GM03348 (cell line): Measurements from ENCODE around the gene S1PR5.
A peak's percentile ranks its signal among the peaks of the same experiment; 100 is the strongest.

Source experiments
- DNase-seq: peaks from one replicate; pipeline ENCODE4 v3.0.0; 2012; ENCODE audit warnings: low spot score

The S1PR5 gene

GRCh38 chr19:10514211-10515145, 2.8 kb downstream of the S1PR5 start:
- DNase-seq = no peak

GRCh38 chr19:10513223-10513622, 4.0 kb downstream of the S1PR5 start:
- DNase-seq = no peak

- peak; percentile 55 for DNase-seq
These were observed 6.9 kb downstream of the S1PR5 start for GRCh38 chr19:10510301-10510802.

DNA sequence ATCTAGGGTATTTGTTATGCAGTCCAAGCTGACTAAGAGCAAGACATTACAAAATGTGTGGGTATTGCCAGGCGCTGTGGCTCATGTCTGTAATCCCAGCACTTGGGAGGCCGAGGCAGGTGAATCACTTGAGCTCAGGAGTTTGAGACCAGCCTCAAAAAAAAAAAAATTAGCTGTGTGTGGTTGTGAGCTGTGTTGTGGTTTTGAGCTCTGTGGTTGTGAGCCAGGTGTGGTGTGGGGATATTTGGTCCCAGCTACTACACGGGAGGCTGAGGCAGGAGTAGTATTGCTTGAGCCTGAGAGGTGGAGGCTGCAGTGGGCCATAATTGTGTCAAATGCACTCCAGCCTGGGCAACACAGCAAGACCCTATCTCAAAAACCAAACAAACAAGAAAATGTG, 8.5 kb downstream of the S1PR5 start:
- no peak for DNase-seq

GRCh38 chr19:10508036-10508435, 9.2 kb downstream of the S1PR5 start:
- no peak for DNase-seq

- DNase-seq = peak; percentile 79
These were observed 11.5 kb downstream of the S1PR5 start for GRCh38 chr19:10505583-10506229.

- DNase-seq = no peak
These were observed 14.1 kb downstream of the S1PR5 start, which contains the start of gene KEAP1 for GRCh38 chr19:10503002-10503789. KEAP1 (minus strand) TSS chr19:10503356; CDS start chr19:10500033, 3,323 bp downstream.

GRCh38 chr19:10502524-10503001, 14.7 kb downstream of the S1PR5 start:
- peak; percentile 96 for DNase-seq

- DNase-seq = peak; percentile 86
These were observed 15.2 kb downstream of the S1PR5 start for GRCh38 chr19:10501971-10502523.

- DNase-seq = no peak
These were observed 17.0 kb downstream of the S1PR5 start for GRCh38 chr19:10500247-10500592.

DNA sequence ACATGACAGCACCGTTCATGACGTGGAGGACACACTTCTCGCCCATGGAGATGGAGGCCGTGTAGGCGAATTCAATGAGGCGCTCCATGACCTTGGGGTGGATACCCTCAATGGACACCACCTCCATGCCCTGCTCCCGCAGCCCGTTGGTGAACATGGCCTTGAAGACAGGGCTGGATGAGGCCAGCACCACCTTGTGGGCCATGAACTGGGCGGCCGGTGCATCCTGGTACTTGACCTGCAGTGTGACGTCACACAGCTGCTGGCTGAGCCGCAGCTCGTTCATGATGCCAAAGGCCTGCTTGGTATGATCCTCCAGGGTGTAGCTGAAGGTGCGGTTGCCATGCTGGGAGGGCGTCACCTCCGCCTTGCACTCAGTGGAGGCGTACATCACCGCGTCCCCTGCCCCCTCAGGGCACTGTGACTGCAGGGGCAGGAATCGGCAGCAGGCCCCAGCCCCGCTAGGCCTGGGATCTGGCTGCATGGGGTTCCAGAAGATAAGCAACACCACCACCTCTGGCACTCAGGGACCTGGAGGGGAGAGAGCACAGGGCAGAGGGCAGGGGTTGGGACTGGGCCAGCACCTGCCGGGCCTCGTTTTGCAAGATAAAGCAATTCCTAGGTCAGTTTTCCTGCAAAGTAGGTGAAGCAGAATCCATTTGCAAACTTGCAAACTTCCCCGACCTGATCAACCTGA, 17.5 kb downstream of the S1PR5 start:
- DNase-seq = no peak

- DNase-seq = no peak
These were observed 19.9 kb downstream of the S1PR5 start for GRCh38 chr19:10497371-10497770.

GRCh38 chr19:10491472-10492047, 25.7 kb downstream of the S1PR5 start:
- no peak for DNase-seq

- DNase-seq = no peak
These were observed 30.7 kb downstream of the S1PR5 start for GRCh38 chr19:10486551-10486950.

DNA sequence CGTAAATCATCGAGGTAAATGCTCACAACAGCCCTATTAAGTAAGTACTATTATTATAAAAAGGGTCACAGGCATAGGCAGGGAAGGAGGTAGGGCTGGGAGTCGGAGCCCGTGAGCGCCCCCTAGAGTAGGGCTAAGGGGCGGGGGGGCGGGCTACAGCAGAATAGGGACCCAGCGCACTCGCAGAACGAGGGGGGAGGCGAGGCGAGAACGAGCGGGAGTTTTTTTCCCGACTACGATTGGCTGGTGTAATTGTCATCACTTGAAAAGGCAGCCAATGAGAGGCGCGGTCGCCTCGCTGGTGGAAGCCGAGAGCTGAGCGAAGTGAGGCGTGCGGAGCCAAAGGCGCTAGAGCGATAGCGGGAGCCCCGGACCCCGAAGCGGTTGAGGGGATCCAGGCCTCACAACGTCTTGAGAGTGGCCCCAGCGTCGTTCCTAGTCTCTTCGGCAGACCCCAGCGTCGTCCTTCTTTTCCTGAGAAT, 38.3 kb downstream of the S1PR5 start:
- peak; percentile 93 for DNase-seq

DNA sequence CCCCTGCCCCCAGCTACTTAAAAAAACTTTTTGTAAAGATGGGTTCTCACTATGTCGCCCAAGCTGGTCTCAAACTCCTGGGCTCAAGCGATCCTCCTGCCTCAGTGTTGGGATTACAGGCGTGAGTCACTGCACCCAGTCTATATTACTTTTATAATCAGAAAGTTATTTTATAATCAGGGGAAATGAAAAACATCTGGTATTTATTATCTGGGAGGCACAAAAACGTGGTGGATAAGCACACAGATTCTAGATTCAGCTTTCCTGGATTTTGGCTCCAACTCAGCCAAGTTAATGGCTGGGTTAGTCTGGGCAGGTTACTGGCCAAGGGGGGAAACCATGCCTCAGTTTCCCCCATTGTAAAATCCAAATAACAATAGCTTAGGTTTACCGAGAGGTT, 38.8 kb downstream of the S1PR5 start:
- DNase-seq = no peak

DNA sequence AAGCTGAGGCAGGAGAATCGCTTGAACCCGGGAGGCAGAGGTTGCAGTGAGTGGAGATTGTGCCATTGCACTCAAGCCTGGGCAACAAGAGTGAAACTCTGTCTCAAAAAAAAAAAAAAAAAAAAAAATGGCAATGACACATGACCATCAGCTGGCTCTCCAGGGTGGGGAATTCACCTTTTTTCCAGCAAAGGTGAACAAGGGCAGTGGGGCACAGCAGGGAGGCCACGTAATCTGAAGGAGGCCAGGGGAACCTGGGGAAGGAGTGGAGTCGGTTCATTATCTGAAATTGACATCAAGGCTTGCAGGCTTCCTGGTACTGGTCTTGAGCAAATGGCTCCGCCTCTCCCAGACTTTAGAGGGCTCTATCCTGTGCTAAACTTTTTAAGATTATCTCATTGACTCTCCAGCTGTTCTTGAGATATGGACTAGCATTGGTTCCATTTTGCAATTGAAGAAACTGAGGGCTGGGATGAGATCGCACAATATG, 42.2 kb downstream of the S1PR5 start:
- no peak for DNase-seq

DNA sequence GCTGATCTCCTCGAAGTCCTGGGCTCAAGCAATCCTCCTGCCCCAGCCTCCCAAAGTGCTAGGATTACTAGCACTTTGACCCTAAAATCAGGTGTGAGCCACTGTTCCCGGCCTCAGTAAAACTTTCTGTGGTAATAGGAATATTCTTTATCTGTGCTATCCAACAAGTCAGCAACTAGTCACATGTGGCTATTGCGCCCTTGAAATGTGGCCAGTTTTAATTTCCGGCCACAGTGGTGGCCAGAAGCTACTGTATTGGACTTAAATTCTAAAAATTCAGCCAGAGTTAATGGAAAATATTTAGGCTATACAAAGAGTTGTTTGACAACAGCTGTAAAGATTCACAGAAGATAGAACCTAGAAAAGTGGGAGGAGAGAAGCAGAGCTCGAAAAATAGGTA, 44.1 kb downstream of the S1PR5 start:
- DNase-seq = no peak

DNA sequence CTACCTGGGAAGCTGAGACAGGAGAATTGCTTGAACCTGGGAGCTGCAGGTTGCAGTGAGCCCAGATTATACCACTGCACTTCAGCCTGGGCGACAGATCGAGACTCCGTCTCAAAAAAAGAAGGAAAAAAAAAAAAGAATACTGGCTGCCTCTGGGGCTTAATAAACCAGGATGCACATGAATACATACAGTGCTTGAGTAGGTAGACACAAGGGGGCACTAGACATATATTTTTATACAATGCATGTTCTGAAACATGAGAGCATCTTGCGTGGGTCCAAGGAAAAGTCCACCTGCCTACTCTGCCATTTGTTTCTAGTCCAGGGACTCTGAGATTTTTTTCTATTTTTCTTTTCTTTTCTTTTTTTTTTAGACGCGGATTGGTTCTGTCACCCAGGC, 45.3 kb downstream of the S1PR5 start:
- DNase-seq = peak; percentile 36

GRCh38 chr19:10468133-10468532, 49.1 kb downstream of the S1PR5 start:
- no peak for DNase-seq
